GM18907 (cell line): ENCODE data around the gene CDKN2B-AS1.

Experiments
- ATAC-seq: cut with Tn5 transposase; IDR thresholded peaks from one replicate; pipeline ENCODE4 v1.9.1; 2021; ENCODE audit warnings: mild to moderate bottlenecking, moderate library complexity; ENCODE audit not compliant: unreplicated experiment

CDKN2B-AS1 gene

GRCh38 chr9:21982391-21982790 lies 12.2 kb upstream of the CDKN2B-AS1 start:
- no peak for ATAC-seq

DNA sequence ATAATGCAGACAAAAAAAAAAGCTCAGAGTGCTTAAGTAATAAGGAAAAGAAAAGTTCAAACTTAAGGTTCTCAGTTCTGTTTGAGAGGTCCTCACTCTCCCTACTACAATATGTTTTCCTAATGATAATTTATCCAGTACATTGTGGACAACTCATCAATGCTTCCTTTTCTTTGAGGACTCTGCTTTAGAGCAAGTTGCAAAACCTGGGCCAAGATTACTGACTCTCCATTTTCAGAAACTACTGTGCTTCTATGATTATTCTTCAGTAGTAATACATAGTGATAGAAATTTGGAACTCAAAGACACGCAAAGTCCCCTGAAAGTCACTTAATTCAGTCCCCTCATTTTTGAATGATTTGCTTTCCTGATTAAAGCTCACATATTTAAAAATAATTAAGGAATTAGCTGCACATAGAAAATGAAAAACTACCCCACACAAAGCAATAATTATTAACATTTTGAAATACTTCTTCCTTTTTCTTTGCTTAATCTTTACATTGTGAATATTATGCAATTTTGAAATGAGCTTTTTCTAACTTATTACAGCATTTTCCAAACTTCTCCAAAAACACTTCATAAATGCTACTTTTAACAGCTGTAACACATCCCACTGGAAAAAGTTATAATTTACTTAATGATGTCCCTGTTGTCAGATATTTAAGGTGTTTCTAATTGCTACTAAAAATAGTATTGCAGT lies 11.6 kb upstream of the CDKN2B-AS1 start:
- no peak for ATAC-seq

DNA sequence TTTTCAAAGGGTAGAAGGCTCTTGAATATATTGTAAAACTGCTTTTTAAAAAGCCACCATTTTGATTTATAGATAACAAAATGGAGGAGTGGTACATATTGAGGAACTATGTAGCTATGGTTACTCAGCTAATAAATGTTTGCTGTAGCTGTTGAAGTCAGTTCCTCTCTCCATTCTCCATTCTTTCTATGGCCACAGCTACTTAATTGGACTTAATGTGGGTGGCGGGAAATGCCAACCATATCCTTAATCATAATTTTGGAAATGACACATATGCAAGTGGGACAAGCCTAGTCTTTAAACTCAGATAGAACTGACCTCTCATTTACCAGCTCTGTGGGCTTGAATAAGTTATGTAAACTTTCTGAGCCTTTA lies 11.0 kb upstream of the CDKN2B-AS1 start:
- ATAC-seq: no peak

- ATAC-seq: no peak
These were observed 10.5 kb upstream of the CDKN2B-AS1 start for GRCh38 chr9:21984101-21984500.

- ATAC-seq: peak; percentile 72
These were observed 8.5 kb upstream of the CDKN2B-AS1 start for GRCh38 chr9:21985964-21986667.

GRCh38 chr9:21988056-21988990 lies 6.3 kb upstream of the CDKN2B-AS1 start:
- no peak for ATAC-seq

GRCh38 chr9:21989440-21990189 lies 5.0 kb upstream of the CDKN2B-AS1 start:
- ATAC-seq: no peak

DNA sequence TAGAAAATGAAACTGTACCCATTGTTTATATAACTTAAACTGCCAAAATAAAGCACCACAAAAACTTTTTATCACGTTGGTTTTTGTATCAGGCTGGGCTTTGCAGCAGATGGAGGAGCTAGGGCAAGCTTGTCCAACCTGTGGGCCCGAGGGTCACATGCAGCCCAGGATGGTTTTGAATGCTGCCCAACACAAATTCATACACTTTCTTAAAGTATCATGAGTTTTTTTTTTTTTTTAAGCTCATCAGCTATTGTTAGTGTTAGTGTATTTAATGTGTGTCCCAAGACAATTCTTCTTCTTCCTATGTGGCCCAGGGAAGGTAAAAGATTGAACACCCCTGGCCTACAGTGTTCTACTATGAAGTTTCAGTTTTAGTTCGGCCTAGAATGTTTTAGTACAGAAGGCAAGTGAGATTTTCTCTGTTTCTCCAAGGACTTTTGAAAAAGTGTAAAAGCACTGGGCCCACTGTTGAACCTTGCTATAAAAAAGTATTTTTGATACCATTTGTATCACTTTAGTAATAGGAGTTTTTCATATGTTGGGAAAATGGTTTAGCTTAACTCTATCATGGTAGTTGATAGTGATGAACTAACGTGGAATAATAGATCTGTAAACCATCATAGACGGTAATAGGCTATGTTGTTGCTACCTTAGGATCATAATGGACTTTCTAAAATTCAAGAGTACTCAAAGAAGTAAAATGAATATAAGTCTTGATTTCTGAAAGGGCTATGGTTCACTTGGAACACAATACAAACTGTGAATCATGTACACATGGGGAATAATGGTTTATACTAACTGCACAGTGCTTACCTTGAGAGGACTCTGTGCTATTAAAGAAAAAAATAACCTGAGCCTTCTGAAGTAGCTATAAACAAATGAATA lies 3.3 kb upstream of the CDKN2B-AS1 start:
- ATAC-seq: no peak

- no peak for ATAC-seq
These were observed 1.6 kb upstream of the CDKN2B-AS1 start for GRCh38 chr9:21993007-21993406.

DNA sequence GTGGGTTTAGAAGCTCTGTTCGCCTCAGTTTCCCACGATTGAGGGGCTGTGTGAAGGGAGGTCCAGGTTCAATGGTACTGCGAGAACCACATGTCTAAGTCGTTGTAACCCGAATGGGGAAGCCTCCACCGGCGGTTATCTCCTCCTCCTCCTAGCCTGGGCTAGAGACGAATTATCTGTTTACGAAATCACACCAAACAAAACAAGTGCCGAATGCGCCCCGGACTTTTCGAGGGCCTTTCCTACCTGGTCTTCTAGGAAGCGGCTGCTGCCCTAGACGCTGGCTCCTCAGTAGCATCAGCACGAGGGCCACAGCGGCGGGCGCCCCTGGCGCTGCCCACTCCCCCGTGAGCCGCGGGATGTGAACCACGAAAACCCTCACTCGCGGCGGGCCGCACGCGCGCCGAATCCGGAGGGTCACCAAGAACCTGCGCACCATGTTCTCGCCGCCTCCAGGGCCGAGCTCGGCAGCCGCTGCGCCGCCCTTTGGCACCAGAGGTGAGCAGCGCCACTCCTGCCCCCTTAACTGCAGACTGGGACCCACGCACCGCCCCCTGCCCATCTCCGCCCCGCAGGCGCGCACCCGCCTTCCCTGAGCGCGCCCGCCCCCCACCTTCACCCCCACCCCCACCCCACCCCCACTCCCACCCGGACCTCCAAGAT lies 567 bp upstream of the CDKN2B-AS1 start, which contains the start of gene CDKN2A:
Gene CDKN2A (minus strand): TSS at position 500 of the 663 bp plus-strand sequence.
- peak; percentile 47 for ATAC-seq

DNA sequence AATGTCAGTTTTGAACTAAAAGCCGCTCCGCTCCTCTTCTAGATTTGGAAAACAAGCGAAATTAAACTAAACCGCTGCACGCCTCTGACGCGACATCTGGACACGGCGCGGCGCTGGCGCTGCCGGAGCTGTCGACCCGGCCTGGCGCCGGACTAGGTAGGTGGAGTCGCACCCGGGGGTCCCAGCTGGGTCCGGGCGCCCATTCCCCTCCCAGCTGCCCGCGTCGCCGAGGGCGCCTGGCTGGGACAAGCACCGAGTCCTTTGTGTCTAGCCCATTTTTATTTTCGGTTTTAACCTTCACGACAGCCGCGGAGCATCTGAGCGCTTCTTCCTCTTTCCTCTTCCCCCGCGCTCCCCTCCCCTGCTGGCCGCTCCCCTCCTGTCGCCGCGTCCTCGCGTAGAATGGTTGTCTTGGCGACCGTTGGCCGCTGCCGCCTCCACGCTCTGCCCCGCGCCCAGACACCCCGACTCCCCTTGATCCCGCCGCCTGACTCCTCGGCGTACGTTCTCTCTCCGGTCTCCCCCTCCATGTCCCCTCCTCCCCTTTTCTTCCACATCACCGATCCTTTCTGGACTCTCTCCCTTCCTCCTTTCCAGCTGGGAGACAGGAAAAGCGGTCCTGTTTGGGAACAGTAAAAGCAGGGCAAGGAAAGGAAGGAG lies 545 bp downstream of the CDKN2B-AS1 start:
- ATAC-seq: peak; percentile 86

DNA sequence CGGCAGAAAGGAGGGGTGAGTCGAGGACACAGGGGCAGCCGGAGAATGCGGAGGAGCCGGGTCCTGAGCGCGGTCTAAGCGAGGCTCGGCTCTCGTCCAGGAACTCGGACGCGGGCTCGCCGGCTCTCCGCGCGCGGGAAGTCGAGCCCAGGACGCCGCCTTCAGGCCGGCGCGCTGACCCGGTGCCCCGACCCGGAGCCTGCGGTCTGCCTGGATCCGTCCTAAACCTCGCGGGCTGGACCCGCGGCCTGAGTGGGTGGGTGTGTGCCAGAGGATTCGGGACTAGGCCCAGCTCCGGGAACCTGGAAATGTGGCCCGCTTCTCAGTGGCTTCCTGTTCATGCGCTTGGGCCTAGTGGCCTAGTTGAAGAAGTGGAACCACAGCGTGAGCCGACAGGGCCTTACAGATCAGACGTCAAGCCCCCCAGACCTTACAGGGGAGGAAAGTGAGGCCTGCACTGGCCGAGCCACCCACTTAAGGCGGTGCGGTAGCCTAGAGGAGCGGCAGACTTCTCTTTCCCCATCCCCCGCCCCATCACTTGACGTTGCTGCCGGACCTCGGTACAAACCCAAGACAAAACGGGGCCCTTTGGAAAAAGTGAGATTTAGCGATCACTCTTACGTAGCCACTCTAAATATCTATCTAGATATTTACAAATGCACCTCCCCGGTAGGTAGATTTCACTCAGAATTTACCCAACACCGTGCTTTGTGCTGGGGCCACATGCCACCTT lies 1.2 kb downstream of the CDKN2B-AS1 start:
- peak; percentile 34 for ATAC-seq

DNA sequence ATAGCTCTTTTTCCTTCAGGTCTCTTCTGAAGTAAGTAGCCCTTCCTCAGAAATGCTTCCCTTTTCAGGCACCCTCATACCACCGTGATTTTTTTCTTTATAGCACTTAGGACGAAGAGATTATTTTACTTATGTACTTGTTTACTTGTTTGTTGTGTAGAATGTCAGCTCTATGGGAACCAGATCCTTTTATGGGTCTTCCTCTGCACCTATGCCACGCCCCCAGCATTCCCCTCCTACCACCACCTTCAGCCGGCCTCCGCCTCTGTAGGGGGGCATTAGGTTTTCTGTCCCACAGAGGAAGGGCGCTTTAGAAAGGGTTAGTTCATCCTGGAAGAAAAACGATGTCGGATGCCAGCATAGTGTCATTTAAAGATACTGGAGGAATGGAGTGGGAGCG lies 1.8 kb downstream of the CDKN2B-AS1 start:
- ATAC-seq: no peak

GRCh38 chr9:21996858-21997257 lies 2.3 kb downstream of the CDKN2B-AS1 start:
- ATAC-seq: no peak

- no peak for ATAC-seq
These were observed 2.9 kb downstream of the CDKN2B-AS1 start for GRCh38 chr9:21997480-21997879.

DNA sequence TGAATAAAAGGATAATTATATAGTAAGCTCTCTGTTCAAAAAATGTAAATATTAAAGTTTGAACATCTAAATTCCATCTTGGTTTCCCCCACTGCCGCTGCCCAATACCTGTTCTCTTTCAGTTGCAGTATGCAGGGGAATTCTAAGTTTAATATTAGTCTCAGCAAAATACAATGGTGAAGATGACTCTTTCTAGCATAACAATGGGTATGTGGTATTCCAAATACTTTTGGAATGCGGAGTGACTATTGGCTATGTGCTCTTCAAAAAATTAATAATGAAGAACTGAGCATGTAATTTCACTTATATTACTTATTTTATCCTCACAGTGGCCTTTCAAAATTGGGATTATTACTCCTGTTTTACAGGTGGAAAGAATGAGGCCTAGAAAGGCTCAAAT lies 3.4 kb downstream of the CDKN2B-AS1 start:
- no peak for ATAC-seq

DNA sequence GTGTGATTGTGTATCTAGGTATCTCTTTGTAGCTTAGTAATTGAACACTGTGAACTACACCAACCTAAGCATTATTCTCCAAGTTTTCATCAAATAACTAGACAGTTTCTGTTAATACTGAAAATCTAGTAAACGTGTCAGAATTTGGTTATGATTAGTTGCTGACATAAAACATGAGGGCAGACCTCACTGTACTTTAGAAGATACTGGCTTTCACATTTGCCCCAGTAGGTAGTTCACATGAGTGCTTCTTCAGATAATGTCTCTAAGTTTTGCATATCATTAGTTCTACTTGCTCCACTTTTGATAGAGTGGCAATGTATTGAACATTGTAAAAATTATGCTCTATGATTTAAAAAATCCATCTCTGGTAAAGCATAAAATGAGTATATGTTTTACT lies 7.4 kb downstream of the CDKN2B-AS1 start:
- no peak for ATAC-seq
